Activated CD4-positive, alpha-beta memory T cell treated with anti-CD3 and anti-CD28 coated beads, Interleukin-2, amount 10 ng/mL, durations not matched to agents 7 days and 5 days (primary cell): ENCODE measurements around the gene MED12L. TPM values are rescaled to one million over a fixed set of nuclear protein-coding genes. Genes with fewer than 3 reads are reported as not detected.

Source experiments
- total RNA-seq, 2 experiments: library from RNA; stranded (reverse); gene quantifications; one replicate each; pipeline ENCODE4 v1.2.3, GENCODE V29; 2021

MED12L gene
- total RNA-seq, 2 experiments from 2014 or later, result 1.6 TPM

Other genes with a start within 250 kb of the MED12L start
- gene MINDY4B, start 180.2 kb upstream of the MED12L start, total RNA-seq, result not detected
- gene CLRN1, start 112.9 kb upstream of the MED12L start, total RNA-seq, result not detected
- 100 to 1,000 TPM; 204 to 222 TPM for gene GPR171, start 117.6 kb downstream of the MED12L start, total RNA-seq
- 1 to 10 TPM; 1.2 to 1.4 TPM for gene P2RY14, start 192.9 kb downstream of the MED12L start, total RNA-seq
- gene GPR87, start 231.2 kb downstream of the MED12L start, total RNA-seq, result under 1 TPM in 1 of 2 experiments, not detected in 1; 0.33 TPM
- gene P2RY13, start 243.9 kb downstream of the MED12L start, total RNA-seq, result not detected